A549 (cell line): ENCODE measurements around the gene GARS1.

ENCODE experiments used
- CEBPB ChIP-seq, 2 experiments: fragments of >200 bp in 1 of 2; sonication (Bioruptor Twin) in 1 of 2; formaldehyde crosslinking in 1 of 2; IDR thresholded peaks; 2 replicates each; pipeline ENCODE4 v1.6.1; 2012 to 2016
- HOXA7 ChIP-seq: fragments of 250-450 bp; sonication (Bioruptor Pico); IDR thresholded peaks from 2 replicates; pipeline ENCODE4 v1.5.0; 2020; ENCODE audit warnings: mild to moderate bottlenecking, moderate library complexity
- JUNB ChIP-seq: fragments of >200 bp; sonication (Bioruptor Twin); formaldehyde crosslinking; IDR thresholded peaks from 2 replicates; pipeline ENCODE4 v1.6.1; 2016
- MAFK ChIP-seq: fragments of 450-650 bp; IDR thresholded peaks from 2 replicates; pipeline ENCODE4 v1.6.1; 2014; ENCODE audit not compliant: partially characterized antibody
- PHF8 ChIP-seq: fragments of 200-600 bp; sonication (generic); IDR thresholded peaks from 2 replicates; pipeline ENCODE4 v1.6.1; 2016; ENCODE audit warnings: low read depth, mild to moderate bottlenecking, antibody characterized with exemption, moderate library complexity, borderline replicate concordance
- RAD21 ChIP-seq, 2 experiments: fragments of >200 bp in 1 of 2; sonication (Bioruptor Twin) in 1 of 2; formaldehyde crosslinking in 1 of 2; IDR thresholded peaks in 1 of 2; conservative IDR thresholded peaks in 1 of 2; 2 replicates in 1 of 2; 3 replicates in 1 of 2; pipeline ENCODE4 v1.6.1; 2012 to 2018; ENCODE audit warnings: inconsistent platforms in 1 of 2
- RFX5 ChIP-seq: fragments of 450-650 bp; IDR thresholded peaks from 2 replicates; pipeline ENCODE4 v1.7.1; 2014; ENCODE audit warnings: antibody characterized with exemption, mild to moderate bottlenecking, moderate library complexity
- TF ChIP-seq, protein P1 (sequence below): fragments of >200 bp; sonication (Bioruptor Twin); formaldehyde crosslinking; IDR thresholded peaks from 3 replicates; pipeline ENCODE4 v1.5.1; 2016

DNA sequence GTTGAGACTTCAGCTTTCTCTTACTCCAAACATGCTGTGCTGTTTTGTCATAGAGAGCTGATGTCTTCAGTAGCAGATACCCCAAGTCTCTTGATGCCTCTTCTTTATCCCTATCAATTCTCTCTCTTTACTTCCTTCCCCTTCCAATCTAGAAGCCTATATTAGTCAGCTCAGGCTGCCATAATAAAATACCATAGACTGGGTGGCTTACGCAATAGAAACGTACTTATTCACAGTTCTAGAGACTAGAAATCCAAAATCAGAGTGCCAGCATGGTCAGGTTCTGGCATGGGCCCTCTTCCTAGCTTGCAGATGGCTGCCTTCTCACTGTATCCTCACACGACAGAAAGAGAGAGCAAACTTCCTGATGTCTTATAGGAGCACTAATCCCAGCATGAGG is 9.0 kb upstream of the GARS1 start:
- TF ChIP-seq RFX5 (no peak), MAFK (no peak), JUNB (no peak), RAD21 (conservative IDR thresholded peaks at IDR 0.05 in 1 of 2, IDR thresholded peaks at IDR 0.05 in 1 of 2) (no peak), PHF8 (no peak), CEBPB (IDR thresholded peaks at IDR 0.05) (peak in 1 of 2 experiments; percentile 40; a peak in 1 of 4 replicates), HOXA7 (CRISPR knock-in tag) (no peak)
- TF ChIP-seq, protein P1, sequence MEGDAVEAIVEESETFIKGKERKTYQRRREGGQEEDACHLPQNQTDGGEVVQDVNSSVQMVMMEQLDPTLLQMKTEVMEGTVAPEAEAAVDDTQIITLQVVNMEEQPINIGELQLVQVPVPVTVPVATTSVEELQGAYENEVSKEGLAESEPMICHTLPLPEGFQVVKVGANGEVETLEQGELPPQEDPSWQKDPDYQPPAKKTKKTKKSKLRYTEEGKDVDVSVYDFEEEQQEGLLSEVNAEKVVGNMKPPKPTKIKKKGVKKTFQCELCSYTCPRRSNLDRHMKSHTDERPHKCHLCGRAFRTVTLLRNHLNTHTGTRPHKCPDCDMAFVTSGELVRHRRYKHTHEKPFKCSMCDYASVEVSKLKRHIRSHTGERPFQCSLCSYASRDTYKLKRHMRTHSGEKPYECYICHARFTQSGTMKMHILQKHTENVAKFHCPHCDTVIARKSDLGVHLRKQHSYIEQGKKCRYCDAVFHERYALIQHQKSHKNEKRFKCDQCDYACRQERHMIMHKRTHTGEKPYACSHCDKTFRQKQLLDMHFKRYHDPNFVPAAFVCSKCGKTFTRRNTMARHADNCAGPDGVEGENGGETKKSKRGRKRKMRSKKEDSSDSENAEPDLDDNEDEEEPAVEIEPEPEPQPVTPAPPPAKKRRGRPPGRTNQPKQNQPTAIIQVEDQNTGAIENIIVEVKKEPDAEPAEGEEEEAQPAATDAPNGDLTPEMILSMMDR, result no peak
